GM19351 (cell line): ENCODE measurements around the gene TBCEL.
"Not testable (repeated sequence)": the region's sequence is repeated elsewhere in the genome, so short reads cannot be mapped to it uniquely, and the experiment has no call there.

ENCODE experiments used
- ATAC-seq: cut with Tn5 transposase; IDR thresholded peaks from one replicate; pipeline ENCODE4 v1.9.1; 2021; ENCODE audit warnings: mild to moderate bottlenecking, moderate library complexity; ENCODE audit not compliant: unreplicated experiment

The TBCEL gene

GRCh38 chr11:121105063-121105480 is 81.2 kb downstream of the TBCEL start:
- ATAC-seq, result no peak

- ATAC-seq, result no peak
Observed at GRCh38 chr11:121105481-121106195, 81.7 kb downstream of the TBCEL start.

GRCh38 chr11:121106812-121107211 is 82.9 kb downstream of the TBCEL start:
- ATAC-seq, result no peak

- no peak for ATAC-seq
Observed at GRCh38 chr11:121108413-121108812, 84.5 kb downstream of the TBCEL start.

GRCh38 chr11:121109471-121109870 is 85.6 kb downstream of the TBCEL start:
- no peak for ATAC-seq

- no peak for ATAC-seq
Observed at GRCh38 chr11:121109916-121110586, 86.1 kb downstream of the TBCEL start.

- no peak for ATAC-seq
Observed at GRCh38 chr11:121110871-121111724, 87.2 kb downstream of the TBCEL start.

GRCh38 chr11:121112498-121113455 is 88.9 kb downstream of the TBCEL start:
- peak; percentile 68 for ATAC-seq

GRCh38 chr11:121113611-121114010 is 89.7 kb downstream of the TBCEL start:
- ATAC-seq, result no peak

GRCh38 chr11:121115024-121115423 is 91.1 kb downstream of the TBCEL start:
- not testable (repeated sequence) for ATAC-seq

- no peak for ATAC-seq
Observed at GRCh38 chr11:121117788-121118187, 93.9 kb downstream of the TBCEL start.

GRCh38 chr11:121119440-121119839 is 95.5 kb downstream of the TBCEL start:
- no peak for ATAC-seq

GRCh38 chr11:121122328-121122727 is 98.4 kb downstream of the TBCEL start:
- ATAC-seq, result no peak

GRCh38 chr11:121123496-121124069 is 99.7 kb downstream of the TBCEL start:
- no peak for ATAC-seq

GRCh38 chr11:121127809-121128208 is 103.9 kb downstream of the TBCEL start:
- ATAC-seq, result no peak

- no peak for ATAC-seq
Observed at GRCh38 chr11:121129362-121130340, 105.7 kb downstream of the TBCEL start.

- no peak for ATAC-seq
Observed at GRCh38 chr11:121131656-121132055, 107.8 kb downstream of the TBCEL start.

GRCh38 chr11:121132211-121132976 is 108.5 kb downstream of the TBCEL start:
- ATAC-seq, result no peak
